ENCODE data around the gene FARS2. TPM values are rescaled to one million over a fixed set of nuclear protein-coding genes. Genes with fewer than 3 reads are reported as not detected.

FARS2 gene
- total RNA-seq, 1 experiment from 2014 or later, result 17.8 TPM

GRCh38 chr6:5333658-5334057 is 72.3 kb downstream of the FARS2 start:
- no peak overlapping the region for H3K4me3 ChIP-seq (ENCODE audit: low read depth, low read length, poor library complexity, severe bottlenecking)
- no peak for DNase-seq (ENCODE audit: low spot score)
- H3K36me3 ChIP-seq (ENCODE audit: insufficient read depth, low read length, poor library complexity, severe bottlenecking), result no peaks in the 10 kb centered on the region
- POLR2A ChIA-PET (ENCODE audit: low non-redundant PET), result no interaction called here
- no peak overlapping the region for H3K27ac ChIP-seq (ENCODE audit: low read depth, low read length, poor library complexity, severe bottlenecking)
- BruUV-seq (replicated peaks), result no TSS peak
- no peaks in the 10 kb centered on the region for H3K27me3 ChIP-seq (replicated peaks; ENCODE audit: insufficient read depth, low read depth, low read length, poor library complexity)
- TF ChIP-seq CTCF (conservative IDR thresholded peaks at IDR 0.05; ENCODE audit: low read depth, low read length) (no peak), EZH2 (IDR thresholded peaks at IDR 0.05; ENCODE audit: borderline replicate concordance, low read depth, low read length, poor library complexity, severe bottlenecking) (no peak)
- intact Hi-C loops (cut with micrococcal nuclease; ENCODE audit: unreplicated experiment), result no loop called here
- no peaks in the 10 kb centered on the region for H3K4me1 ChIP-seq (ENCODE audit: insufficient read depth, low read length, poor library complexity, severe bottlenecking)
- H3K9me3 ChIP-seq (ENCODE audit: low read depth, low read length, poor library complexity, severe bottlenecking), result no peaks in the 10 kb centered on the region
- CTCF ChIA-PET, result no interaction called here

- POLR2A ChIA-PET (ENCODE audit: low non-redundant PET), result no interaction called here
- TF ChIP-seq CTCF (conservative IDR thresholded peaks at IDR 0.05; ENCODE audit: low read depth, low read length) (no peak), EZH2 (IDR thresholded peaks at IDR 0.05; ENCODE audit: borderline replicate concordance, low read depth, low read length, poor library complexity, severe bottlenecking) (no peak)
- no TSS peak for BruUV-seq (replicated peaks)
- CTCF ChIA-PET, result no interaction called here
- Histone ChIP-seq H3K36me3 (ENCODE audit: insufficient read depth, low read length, poor library complexity, severe bottlenecking) (no peaks in the 10 kb centered on the region), H3K4me3 (ENCODE audit: low read depth, low read length, poor library complexity, severe bottlenecking) (no peak overlapping the region), H3K4me1 (ENCODE audit: insufficient read depth, low read length, poor library complexity, severe bottlenecking) (no peaks in the 10 kb centered on the region), H3K9me3 (ENCODE audit: low read depth, low read length, poor library complexity, severe bottlenecking) (no peaks in the 10 kb centered on the region), H3K27ac (ENCODE audit: low read depth, low read length, poor library complexity, severe bottlenecking) (no peak overlapping the region), H3K27me3 (replicated peaks; ENCODE audit: insufficient read depth, low read depth, low read length, poor library complexity) (no peaks in the 10 kb centered on the region)
- DNase-seq (ENCODE audit: low spot score), result no peak
- intact Hi-C loops (cut with micrococcal nuclease; ENCODE audit: unreplicated experiment), result no loop called here
Measured at GRCh38 chr6:5334341-5334740, 73.0 kb downstream of the FARS2 start.

- H3K9me3 ChIP-seq (ENCODE audit: low read depth, low read length, poor library complexity, severe bottlenecking), result no peaks in the 10 kb centered on the region
- intact Hi-C loops (cut with micrococcal nuclease; ENCODE audit: unreplicated experiment), result no loop called here
- ChIA-PET CTCF (no interaction called here), POLR2A (ENCODE audit: low non-redundant PET) (no interaction called here)
- H3K27ac ChIP-seq (ENCODE audit: low read depth, low read length, poor library complexity, severe bottlenecking), result no peak overlapping the region
- no peaks in the 10 kb centered on the region for H3K36me3 ChIP-seq (ENCODE audit: insufficient read depth, low read length, poor library complexity, severe bottlenecking)
- no peaks in the 10 kb centered on the region for H3K4me1 ChIP-seq (ENCODE audit: insufficient read depth, low read length, poor library complexity, severe bottlenecking)
- no TSS peak for BruUV-seq (replicated peaks)
- no peak for DNase-seq (ENCODE audit: low spot score)
- TF ChIP-seq CTCF (conservative IDR thresholded peaks at IDR 0.05; ENCODE audit: low read depth, low read length) (no peak), EZH2 (IDR thresholded peaks at IDR 0.05; ENCODE audit: borderline replicate concordance, low read depth, low read length, poor library complexity, severe bottlenecking) (no peak)
- H3K4me3 ChIP-seq (ENCODE audit: low read depth, low read length, poor library complexity, severe bottlenecking), result no peak overlapping the region
- no peaks in the 10 kb centered on the region for H3K27me3 ChIP-seq (replicated peaks; ENCODE audit: insufficient read depth, low read depth, low read length, poor library complexity)
Measured at GRCh38 chr6:5335020-5335419, 73.7 kb downstream of the FARS2 start.

Measured in A673 (cell line).